ENCODE data around the gene SPINK13. TPM values are rescaled to one million over a fixed set of nuclear protein-coding genes. Genes with fewer than 3 reads are reported as not detected.

SPINK13 gene
- total and polyA plus RNA-seq, 2 of the 8 experiments (the other 6 are each of a cell fraction or from before 2014, with no cell fraction given), result not detected

DNA sequence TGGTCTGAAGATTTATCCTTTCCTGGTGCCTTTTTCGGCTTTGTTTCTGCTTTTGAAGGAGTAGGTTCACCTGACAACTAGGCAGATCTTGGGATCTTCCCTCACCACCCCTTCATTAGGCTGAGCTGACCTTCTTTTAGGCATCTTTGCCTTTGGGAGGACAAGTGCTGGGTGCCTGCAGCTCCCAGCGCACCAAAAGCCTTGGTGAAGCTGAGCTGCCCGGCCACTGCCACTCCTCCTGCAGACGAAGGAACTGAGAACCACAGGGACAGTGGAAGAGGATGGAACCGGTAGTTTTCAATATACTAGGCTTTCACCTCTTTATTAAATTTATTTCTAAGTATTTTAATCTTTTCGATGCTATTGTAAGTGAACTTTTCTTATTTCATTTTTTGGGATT is 47.1 kb upstream of the SPINK13 start:
- no peak overlapping the region for H2BK15ac ChIP-seq (ENCODE audit: low read length)
- no peak overlapping the region for H2BK5ac ChIP-seq (ENCODE audit: low read depth, low read length)
- TF ChIP-seq TAF1 (IDR thresholded peaks at IDR 0.05; ENCODE audit: low read depth, low read length), result no peak
- no peak for TF ChIP-seq SIN3A (conservative IDR thresholded peaks at IDR 0.05 in 1 of 2, IDR thresholded peaks at IDR 0.05 in 1 of 2; ENCODE audit: low read depth in 1 of 2, low read length in 2 of 2)
- TF ChIP-seq, protein P1, sequence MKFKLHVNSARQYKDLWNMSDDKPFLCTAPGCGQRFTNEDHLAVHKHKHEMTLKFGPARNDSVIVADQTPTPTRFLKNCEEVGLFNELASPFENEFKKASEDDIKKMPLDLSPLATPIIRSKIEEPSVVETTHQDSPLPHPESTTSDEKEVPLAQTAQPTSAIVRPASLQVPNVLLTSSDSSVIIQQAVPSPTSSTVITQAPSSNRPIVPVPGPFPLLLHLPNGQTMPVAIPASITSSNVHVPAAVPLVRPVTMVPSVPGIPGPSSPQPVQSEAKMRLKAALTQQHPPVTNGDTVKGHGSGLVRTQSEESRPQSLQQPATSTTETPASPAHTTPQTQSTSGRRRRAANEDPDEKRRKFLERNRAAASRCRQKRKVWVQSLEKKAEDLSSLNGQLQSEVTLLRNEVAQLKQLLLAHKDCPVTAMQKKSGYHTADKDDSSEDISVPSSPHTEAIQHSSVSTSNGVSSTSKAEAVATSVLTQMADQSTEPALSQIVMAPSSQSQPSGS (IDR thresholded peaks at IDR 0.05; ENCODE audit: low read length), result no peak
- TF ChIP-seq SIRT6 (IDR thresholded peaks at IDR 0.05; ENCODE audit: low read length), result no peak
- TF ChIP-seq NRF1 (IDR thresholded peaks at IDR 0.05; ENCODE audit: low read depth, low read length), result no peak
- TF ChIP-seq, protein P2, sequence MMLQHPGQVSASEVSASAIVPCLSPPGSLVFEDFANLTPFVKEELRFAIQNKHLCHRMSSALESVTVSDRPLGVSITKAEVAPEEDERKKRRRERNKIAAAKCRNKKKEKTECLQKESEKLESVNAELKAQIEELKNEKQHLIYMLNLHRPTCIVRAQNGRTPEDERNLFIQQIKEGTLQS (IDR thresholded peaks at IDR 0.05; ENCODE audit: insufficient read depth, low read depth, low read length), result no peak
- TF ChIP-seq EZH2 (IDR thresholded peaks at IDR 0.05; ENCODE audit: low read depth, low read length, severe bottlenecking), result no peak
- no peak for TF ChIP-seq POU5F1 (IDR thresholded peaks at IDR 0.05; ENCODE audit: low read depth, low read length)
- TF ChIP-seq, protein P3, sequence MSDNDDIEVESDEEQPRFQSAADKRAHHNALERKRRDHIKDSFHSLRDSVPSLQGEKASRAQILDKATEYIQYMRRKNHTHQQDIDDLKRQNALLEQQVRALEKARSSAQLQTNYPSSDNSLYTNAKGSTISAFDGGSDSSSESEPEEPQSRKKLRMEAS (IDR thresholded peaks at IDR 0.05), result no peak
- TF ChIP-seq SP2 (IDR thresholded peaks at IDR 0.05; ENCODE audit: low read length), result no peak
- TF ChIP-seq CHD1 (IDR thresholded peaks at IDR 0.05; ENCODE audit: low read depth, low read length), result no peak
- no peak for TF ChIP-seq TEAD4 (IDR thresholded peaks at IDR 0.05; ENCODE audit: low read depth, low read length)

More for the DNA sequence above, 47.1 kb upstream of the SPINK13 start:
- ChIA-PET POLR2A (ENCODE audit: partially characterized antibody) (interaction anchor here (0.8 kb wide), 1 partner anchor 9 kb away, joined by 3 read pairs; no protein-coding TSS in a partner anchor), CTCF (ENCODE audit: partially characterized antibody) (interaction anchor here (1.1 kb wide), 1 partner anchor 69 kb away, joined by 3 read pairs; no protein-coding TSS in a partner anchor)
- H3K4me2 ChIP-seq (ENCODE audit: insufficient read depth in 1 of 2, low read depth in 2 of 2, low read length in 2 of 2), result no peak overlapping the region
- no peak overlapping the region for H4K5ac ChIP-seq (ENCODE audit: insufficient read length, low read depth, low read length)
- no peak overlapping the region for H3K9ac ChIP-seq (replicated peaks in 1 of 4; ENCODE audit: extremely low read depth in 1 of 4, low read depth in 3 of 4, low read length in 3 of 4)
- H2AK5ac ChIP-seq (ENCODE audit: low read depth, low read length), result no peak overlapping the region
- H3K27ac ChIP-seq (ENCODE audit: low read depth, low read length), result no peak overlapping the region
- H2BK12ac ChIP-seq (ENCODE audit: low read depth, low read length), result no peak overlapping the region
- no peak overlapping the region for H3K18ac ChIP-seq (ENCODE audit: extremely low read depth, low read length)
- no peak overlapping the region for H3K14ac ChIP-seq (ENCODE audit: insufficient read length)
- H3K4me1 ChIP-seq (replicated peaks in 1 of 4; ENCODE audit: control insufficient read depth in 3 of 4, insufficient read depth in 4 of 4, low read length in 3 of 4), result no peaks in the 10 kb centered on the region
- H3K56ac ChIP-seq (replicated peaks; ENCODE audit: insufficient read length, low read depth, low read length), result no peak overlapping the region
- no peak overlapping the region for H2BK20ac ChIP-seq (ENCODE audit: low read length)
- H3K79me1 ChIP-seq (ENCODE audit: low read depth, low read length), result no peaks in the 10 kb centered on the region
- no peaks in the 10 kb centered on the region for H3K23me2 ChIP-seq (ENCODE audit: low read depth, low read length)
- no peaks in the 10 kb centered on the region for H3K79me2 ChIP-seq (ENCODE audit: control insufficient read depth in 1 of 2, insufficient read depth in 2 of 2, low read length in 2 of 2)
- H3K4me3 ChIP-seq (ENCODE audit: extremely low read depth in 1 of 4, insufficient read depth in 2 of 4, low read depth in 3 of 4, low read length in 4 of 4), result no peak overlapping the region
- H3K9me3 ChIP-seq (ENCODE audit: insufficient read depth in 2 of 2, low read depth in 1 of 2, low read length in 1 of 2), result no peaks in the 10 kb centered on the region
- no peak overlapping the region for H2BK120ac ChIP-seq (replicated peaks; ENCODE audit: low read depth, low read length)
- DNase-seq (ENCODE audit: low read depth in 1 of 2, low spot score in 2 of 2) (no peak), FAIRE-seq (no peak)
- H3K4ac ChIP-seq (replicated peaks; ENCODE audit: insufficient read length, low read depth, low read length), result no peak overlapping the region
- WGBS, 2 experiments (ENCODE audit: extremely low coverage in 1 of 2, insufficient coverage in 1 of 2, insufficient read length in 1 of 2, insufficient replicate concordance in 2 of 2, low coverage in 1 of 2, low lambda C conversion rate in 2 of 2, missing lambda C conversion rate in 1 of 2), result 80% methylated on average over 6 of the region's 6 CpGs; no CpG with 5 or more reads in 1 of the 2 experiments
- H2AFZ ChIP-seq (ENCODE audit: low read length), result peak overlapping the region; percentile 55; the same call in 1 of the 2 replicates
- no peak overlapping the region for H3K23ac ChIP-seq (ENCODE audit: insufficient read length)
- H4K8ac ChIP-seq (ENCODE audit: extremely low read depth, insufficient read depth, low read length), result no peak overlapping the region; the same call in 1 of the 2 replicates
- no peak overlapping the region for H4K91ac ChIP-seq (replicated peaks; ENCODE audit: insufficient read length, low read length)
- no peaks in the 10 kb centered on the region for H3K27me3 ChIP-seq (replicated peaks in 1 of 4; ENCODE audit: control insufficient read depth in 3 of 4, extremely low read depth in 1 of 4, insufficient read depth in 3 of 4, low read length in 3 of 4)
- H3K36me3 ChIP-seq (ENCODE audit: control insufficient read depth in 2 of 4, insufficient read depth in 4 of 4, low read length in 3 of 4), result no peaks in the 10 kb centered on the region
- H4K20me1 ChIP-seq (replicated peaks in 1 of 2; ENCODE audit: control insufficient read depth in 1 of 2, insufficient read depth in 2 of 2, low read length in 2 of 2), result no peaks in the 10 kb centered on the region
